Adrenal gland (tissue), 12 donors: ENCODE measurements around the gene TCF4. TPM values are rescaled to one million over a fixed set of nuclear protein-coding genes. Genes with fewer than 3 reads are reported as not detected.

Experiments
- DNase-seq, 7 donors: peaks; one replicate each; pipeline ENCODE4 v3.0.0-alpha.2; 2019 to 2020
- H3K27ac ChIP-seq, 5 donors: fragments of 200-600 bp; sonication (generic) in 4 of 5; 1 replicate in 3 of 5; 2 replicates in 2 of 5; pipeline versions ENCODE4 v1.5.1 to v1.8.0; 2016 to 2020; ENCODE audit warnings: mild to moderate bottlenecking in 1 of 5
- H3K27me3 ChIP-seq: fragments of 200-600 bp; 2 replicates; pipeline ENCODE4 v1.8.0; 2021
- H3K36me3 ChIP-seq, 2 donors: fragments of 200-600 bp; replicated peaks in 1 of 2; 1 replicate in 1 of 2; 2 replicates in 1 of 2; pipeline versions ENCODE4 v1.5.1 to v1.8.0; 2018 to 2022
- H3K4me1 ChIP-seq, 2 donors: fragments of 200-600 bp; replicated peaks in 1 of 2; 1 replicate in 1 of 2; 2 replicates in 1 of 2; pipeline versions ENCODE4 v1.5.1 to v1.8.0; 2018 to 2021
- H3K4me3 ChIP-seq, 4 donors: fragments of 200-600 bp; sonication (generic) in 3 of 4; one replicate each; pipeline ENCODE4 v1.5.1; 2016 to 2018
- H3K9me3 ChIP-seq, 3 donors: fragments of 200-600 bp; sonication (generic) in 1 of 3; replicated peaks in 1 of 3; 1 replicate in 2 of 3; 2 replicates in 1 of 3; pipeline versions ENCODE4 v1.5.1 to v1.8.0; 2016 to 2021
- CTCF ChIP-seq, 6 experiments: fragments of 450-650 bp in 4 of 6; fragments of 200-600 bp in 2 of 6; sonication (generic) in 1 of 6; IDR thresholded peaks; 1 replicate in 5 of 6; 2 replicates in 1 of 6; pipeline versions ENCODE4 v1.5.1 to v1.8.0; 2016 to 2021; ENCODE audit warnings: antibody characterized with exemption in 6 of 6, mild to moderate bottlenecking in 2 of 6, moderate library complexity in 1 of 6
- POLR2A ChIP-seq, 2 donors: fragments of 450-650 bp; IDR thresholded peaks; one replicate each; pipeline ENCODE4 v1.6.1; 2017; ENCODE audit warnings: antibody characterized with exemption in 2 of 2, mild to moderate bottlenecking in 2 of 2, moderate library complexity in 1 of 2
- WGBS, 4 donors: extraction: QIAGEN DNeasy Blood & Tissue Kit in 2 of 4; methylation state at CpG; one replicate each; pipeline versions ENCODE4 v1.1.5 to v1.1.7; 2013 to 2017; 5-methylcytosine and 5-hydroxymethylcytosine counted together
- intact Hi-C, 2 donors: fragments of 100-400 bp; cut with DNase I; formaldehyde crosslinking; loops; one replicate each; pipeline versions ENCODE4 v1.14.1 to v1.15.0; 2022 to 2023
- polyA plus RNA-seq, 3 donors: library from polyadenylated mRNA; stranded (reverse); fragments of 200-250 nt in 2 of 3; fragments of 350-450 nt in 1 of 3; fragmentation: Illumina TruSeq in 1 of 3; extraction: RNeasy Lipid Tissue Mini Kit (QIAGEN cat#74804) in 1 of 3; gene quantifications; one replicate each; pipeline ENCODE4 v1.2.3, GENCODE V29; 2013 to 2014
- total RNA-seq, 9 donors: library from RNA; depleted of rRNA in 4 of 9; stranded (reverse); fragments of >200 nt in 4 of 9; fragments of 120-200 nt in 1 of 9; fragmentation: NEBNext Ultra II Directional in 1 of 9; extraction: Animal tissue kit (Norgen Biotek cat#: 25700) in 1 of 9; gene quantifications; one replicate each; pipeline versions ENCODE4 v1.1.0 to v1.2.4, GENCODE V29; 2013 to 2023
- donor health status: healthy with polysubstance abuse.
- donor health status: Bipolar disorder and iron deficiency.
- donor health status: DM: yes; HTN: yes; CAD: no.
- donor health status: DM: no; HTN: no; CAD: no.
- donor health status: DM: no; HTN: no; CAD: no.
- donor health status: DM: yes; HTN: yes; CAD: no.

Gene TCF4
- total and polyA plus RNA-seq, 12 donors = 21.9 to 196 (median 112) TPM

GRCh38 chr18:55407774-55408535 is 180.0 kb downstream of the TCF4 start:
- H3K27ac ChIP-seq = no peak overlapping the region
- intact Hi-C loops = no loop called here
- no peaks in the 10 kb centered on the region for H3K27me3 ChIP-seq
- H3K4me3 ChIP-seq = no peak overlapping the region
- DNase-seq = no peak
- H3K36me3 ChIP-seq = no peaks in the 10 kb centered on the region
- peaks cover 0 to 26% of the 10 kb centered on the region in 2 donors for H3K4me1 ChIP-seq
- WGBS, 4 donors = 86 to 93% (median 88%) methylated on average over 5 of the region's 5 CpGs
- no peak for TF ChIP-seq CTCF (IDR thresholded peaks at IDR 0.05)
- TF ChIP-seq POLR2A (IDR thresholded peaks at IDR 0.05) = no peak
- no peaks in the 10 kb centered on the region for H3K9me3 ChIP-seq

DNA sequence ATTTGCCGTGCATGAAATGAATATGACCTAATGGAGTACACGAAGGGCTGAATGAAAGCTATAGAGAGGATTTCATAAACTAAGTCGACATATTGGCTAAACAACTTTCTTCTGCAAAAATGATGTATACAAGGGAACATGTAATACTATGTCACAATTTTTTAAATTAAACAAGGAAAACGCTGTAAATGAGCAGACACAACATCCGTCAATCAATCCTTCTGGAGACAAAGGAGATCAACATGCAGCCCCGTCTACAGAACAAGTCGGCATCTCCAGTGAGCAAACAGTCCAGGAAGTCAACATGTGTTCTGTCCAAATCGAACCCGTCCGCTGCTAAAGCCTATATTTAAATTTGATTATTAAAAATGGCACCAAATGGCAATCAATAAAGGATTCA is 180.8 kb downstream of the TCF4 start:
- intact Hi-C loops = no loop called here
- TF ChIP-seq POLR2A (IDR thresholded peaks at IDR 0.05) (no peak), CTCF (IDR thresholded peaks at IDR 0.05) (no peak)
- WGBS, 4 donors = 94 to 97% (median 96%) methylated on average over 10 of the region's 10 CpGs
- DNase-seq = no peak
- Histone ChIP-seq H3K27me3 (no peaks in the 10 kb centered on the region), H3K4me1 (peaks cover 0 to 33% of the 10 kb centered on the region in 2 donors), H3K36me3 (no peaks in the 10 kb centered on the region), H3K9me3 (no peaks in the 10 kb centered on the region), H3K27ac (no peak overlapping the region), H3K4me3 (no peak overlapping the region)

- intact Hi-C loops = no loop called here
- DNase-seq = no peak
- 92 to 94% (median 93%) methylated on average over 15 of the region's 15 CpGs for WGBS, 4 donors
Measured at GRCh38 chr18:55406451-55406991, 181.5 kb downstream of the TCF4 start.

More at GRCh38 chr18:55406451-55406991, 181.5 kb downstream of the TCF4 start:
- no peak for TF ChIP-seq CTCF (IDR thresholded peaks at IDR 0.05)
- no peak for TF ChIP-seq POLR2A (IDR thresholded peaks at IDR 0.05)
- H3K27me3 ChIP-seq = no peaks in the 10 kb centered on the region
- H3K4me3 ChIP-seq = no peak overlapping the region
- H3K4me1 ChIP-seq = peaks cover 0 to 36% of the 10 kb centered on the region in 2 donors
- no peaks in the 10 kb centered on the region for H3K36me3 ChIP-seq
- H3K27ac ChIP-seq = no peak overlapping the region
- no peaks in the 10 kb centered on the region for H3K9me3 ChIP-seq
